ENCODE measurements around the gene PLCB1. TPM values are rescaled to one million over a fixed set of nuclear protein-coding genes. Genes with fewer than 3 reads are reported as not detected.

PLCB1 gene
- total RNA-seq, 1 experiment from 2014 or later = 6.8 TPM

DNA sequence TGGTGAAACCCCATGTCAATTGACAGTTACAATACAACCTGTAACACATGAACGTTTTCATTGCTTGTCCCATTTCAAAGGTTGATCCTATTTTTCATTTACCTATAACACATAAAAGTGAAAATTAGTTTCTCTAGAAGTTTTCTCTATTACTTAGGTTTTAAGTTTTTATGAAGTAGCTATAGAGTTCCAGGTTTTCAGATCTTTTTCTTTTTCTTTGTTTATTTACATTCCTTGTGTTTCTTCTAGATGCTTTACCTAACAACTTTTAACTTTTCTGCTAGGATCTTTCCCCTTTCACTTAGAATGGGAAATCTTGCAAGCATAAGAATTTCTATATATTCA, 232.6 kb downstream of the PLCB1 start:
- Histone ChIP-seq H3K36me3 (ENCODE audit: insufficient read depth, low read length, poor library complexity, severe bottlenecking) (no peaks in the 10 kb centered on the region), H3K27me3 (replicated peaks; ENCODE audit: insufficient read depth, low read depth, low read length, poor library complexity) (no peaks in the 10 kb centered on the region), H3K4me3 (ENCODE audit: low read depth, low read length, poor library complexity, severe bottlenecking) (no peak overlapping the region), H3K27ac (ENCODE audit: low read depth, low read length, poor library complexity, severe bottlenecking) (no peak overlapping the region), H3K9me3 (ENCODE audit: low read depth, low read length, poor library complexity, severe bottlenecking) (no peaks in the 10 kb centered on the region), H3K4me1 (ENCODE audit: insufficient read depth, low read length, poor library complexity, severe bottlenecking) (no peaks in the 10 kb centered on the region)
- no peak for DNase-seq (ENCODE audit: low spot score)
- ChIA-PET CTCF (no interaction called here), POLR2A (ENCODE audit: low non-redundant PET) (no interaction called here)
- no TSS peak for BruUV-seq (replicated peaks)
- TF ChIP-seq, protein P1, sequence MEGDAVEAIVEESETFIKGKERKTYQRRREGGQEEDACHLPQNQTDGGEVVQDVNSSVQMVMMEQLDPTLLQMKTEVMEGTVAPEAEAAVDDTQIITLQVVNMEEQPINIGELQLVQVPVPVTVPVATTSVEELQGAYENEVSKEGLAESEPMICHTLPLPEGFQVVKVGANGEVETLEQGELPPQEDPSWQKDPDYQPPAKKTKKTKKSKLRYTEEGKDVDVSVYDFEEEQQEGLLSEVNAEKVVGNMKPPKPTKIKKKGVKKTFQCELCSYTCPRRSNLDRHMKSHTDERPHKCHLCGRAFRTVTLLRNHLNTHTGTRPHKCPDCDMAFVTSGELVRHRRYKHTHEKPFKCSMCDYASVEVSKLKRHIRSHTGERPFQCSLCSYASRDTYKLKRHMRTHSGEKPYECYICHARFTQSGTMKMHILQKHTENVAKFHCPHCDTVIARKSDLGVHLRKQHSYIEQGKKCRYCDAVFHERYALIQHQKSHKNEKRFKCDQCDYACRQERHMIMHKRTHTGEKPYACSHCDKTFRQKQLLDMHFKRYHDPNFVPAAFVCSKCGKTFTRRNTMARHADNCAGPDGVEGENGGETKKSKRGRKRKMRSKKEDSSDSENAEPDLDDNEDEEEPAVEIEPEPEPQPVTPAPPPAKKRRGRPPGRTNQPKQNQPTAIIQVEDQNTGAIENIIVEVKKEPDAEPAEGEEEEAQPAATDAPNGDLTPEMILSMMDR (conservative IDR thresholded peaks at IDR 0.05; ENCODE audit: low read depth, low read length) = no peak
- no peak for TF ChIP-seq EZH2 (IDR thresholded peaks at IDR 0.05; ENCODE audit: borderline replicate concordance, low read depth, low read length, poor library complexity, severe bottlenecking)
- intact Hi-C loops (cut with micrococcal nuclease; ENCODE audit: unreplicated experiment) = no loop called here

DNA sequence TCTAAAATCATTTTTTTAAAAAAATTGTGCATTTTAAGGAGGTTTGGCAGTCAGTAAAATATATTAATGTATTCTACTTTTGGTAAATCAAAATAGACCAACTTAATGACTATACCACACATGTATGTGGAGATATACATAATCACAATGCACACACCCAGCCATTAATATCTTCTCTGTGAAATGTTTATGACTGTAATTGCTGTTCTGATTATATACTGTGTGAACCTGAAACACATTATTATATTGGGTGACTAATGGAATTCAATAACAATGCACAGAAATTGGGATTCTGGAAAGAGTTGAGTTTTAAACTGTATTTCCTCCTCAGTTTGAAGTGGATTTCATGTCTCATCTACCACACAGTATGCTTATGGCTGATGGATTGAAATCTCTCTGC, 233.6 kb downstream of the PLCB1 start:
- TF ChIP-seq, protein P1 (conservative IDR thresholded peaks at IDR 0.05; ENCODE audit: low read depth, low read length) = no peak
- no peak for TF ChIP-seq EZH2 (IDR thresholded peaks at IDR 0.05; ENCODE audit: borderline replicate concordance, low read depth, low read length, poor library complexity, severe bottlenecking)
- Histone ChIP-seq H3K27ac (ENCODE audit: low read depth, low read length, poor library complexity, severe bottlenecking) (no peak overlapping the region), H3K36me3 (ENCODE audit: insufficient read depth, low read length, poor library complexity, severe bottlenecking) (no peaks in the 10 kb centered on the region), H3K4me1 (ENCODE audit: insufficient read depth, low read length, poor library complexity, severe bottlenecking) (no peaks in the 10 kb centered on the region), H3K9me3 (ENCODE audit: low read depth, low read length, poor library complexity, severe bottlenecking) (no peaks in the 10 kb centered on the region), H3K4me3 (ENCODE audit: low read depth, low read length, poor library complexity, severe bottlenecking) (no peak overlapping the region), H3K27me3 (replicated peaks; ENCODE audit: insufficient read depth, low read depth, low read length, poor library complexity) (no peaks in the 10 kb centered on the region)
- no peak for DNase-seq (ENCODE audit: low spot score)
- intact Hi-C loops (cut with micrococcal nuclease; ENCODE audit: unreplicated experiment) = no loop called here
- BruUV-seq (replicated peaks) = no TSS peak
- POLR2A ChIA-PET (ENCODE audit: low non-redundant PET) = no interaction called here
- CTCF ChIA-PET = no interaction called here

GRCh38 chr20:8366303-8366923, 234.3 kb downstream of the PLCB1 start:
- Histone ChIP-seq H3K4me3 (ENCODE audit: low read depth, low read length, poor library complexity, severe bottlenecking) (no peak overlapping the region), H3K27ac (ENCODE audit: low read depth, low read length, poor library complexity, severe bottlenecking) (no peak overlapping the region), H3K36me3 (ENCODE audit: insufficient read depth, low read length, poor library complexity, severe bottlenecking) (no peaks in the 10 kb centered on the region), H3K4me1 (ENCODE audit: insufficient read depth, low read length, poor library complexity, severe bottlenecking) (no peaks in the 10 kb centered on the region), H3K27me3 (replicated peaks; ENCODE audit: insufficient read depth, low read depth, low read length, poor library complexity) (no peaks in the 10 kb centered on the region), H3K9me3 (ENCODE audit: low read depth, low read length, poor library complexity, severe bottlenecking) (no peaks in the 10 kb centered on the region)
- BruUV-seq (replicated peaks) = no TSS peak
- TF ChIP-seq EZH2 (IDR thresholded peaks at IDR 0.05; ENCODE audit: borderline replicate concordance, low read depth, low read length, poor library complexity, severe bottlenecking) = no peak
- TF ChIP-seq, protein P1 (conservative IDR thresholded peaks at IDR 0.05; ENCODE audit: low read depth, low read length) = no peak
- no peak for DNase-seq (ENCODE audit: low spot score)
- CTCF ChIA-PET = no interaction called here
- intact Hi-C loops (cut with micrococcal nuclease; ENCODE audit: unreplicated experiment) = no loop called here
- POLR2A ChIA-PET (ENCODE audit: low non-redundant PET) = no interaction called here
